Body of pancreas (tissue), 4 donors: ENCODE results near the gene KCNK10.

Experiments
- POLR2A ChIP-seq, 3 donors: fragments of 450-650 bp; IDR thresholded peaks; one replicate each; pipeline ENCODE4 v1.6.1; 2016; ENCODE audit warnings: antibody characterized with exemption in 3 of 3, mild to moderate bottlenecking in 2 of 3
- TF ChIP-seq, protein P1 (sequence below), 7 experiments: fragments of 450-650 bp in 4 of 7; fragments of 200-600 bp in 3 of 7; sonication (generic) in 3 of 7; IDR thresholded peaks; one replicate each; pipeline ENCODE4 v1.5.1; 2016 to 2019; ENCODE audit warnings: antibody characterized with exemption in 7 of 7

- TF ChIP-seq, protein P1, sequence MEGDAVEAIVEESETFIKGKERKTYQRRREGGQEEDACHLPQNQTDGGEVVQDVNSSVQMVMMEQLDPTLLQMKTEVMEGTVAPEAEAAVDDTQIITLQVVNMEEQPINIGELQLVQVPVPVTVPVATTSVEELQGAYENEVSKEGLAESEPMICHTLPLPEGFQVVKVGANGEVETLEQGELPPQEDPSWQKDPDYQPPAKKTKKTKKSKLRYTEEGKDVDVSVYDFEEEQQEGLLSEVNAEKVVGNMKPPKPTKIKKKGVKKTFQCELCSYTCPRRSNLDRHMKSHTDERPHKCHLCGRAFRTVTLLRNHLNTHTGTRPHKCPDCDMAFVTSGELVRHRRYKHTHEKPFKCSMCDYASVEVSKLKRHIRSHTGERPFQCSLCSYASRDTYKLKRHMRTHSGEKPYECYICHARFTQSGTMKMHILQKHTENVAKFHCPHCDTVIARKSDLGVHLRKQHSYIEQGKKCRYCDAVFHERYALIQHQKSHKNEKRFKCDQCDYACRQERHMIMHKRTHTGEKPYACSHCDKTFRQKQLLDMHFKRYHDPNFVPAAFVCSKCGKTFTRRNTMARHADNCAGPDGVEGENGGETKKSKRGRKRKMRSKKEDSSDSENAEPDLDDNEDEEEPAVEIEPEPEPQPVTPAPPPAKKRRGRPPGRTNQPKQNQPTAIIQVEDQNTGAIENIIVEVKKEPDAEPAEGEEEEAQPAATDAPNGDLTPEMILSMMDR (IDR thresholded peaks at IDR 0.05): no peak
- TF ChIP-seq POLR2A (IDR thresholded peaks at IDR 0.05): no peak
Observed at GRCh38 chr14:88333036-88333435, 10.0 kb upstream of the KCNK10 start.
